H1 (cell line): Measurements from ENCODE around the gene S100PBP. TPM values are rescaled to one million over a fixed set of nuclear protein-coding genes. Genes with fewer than 3 reads are reported as not detected.

Experiments
- CTCF ChIA-PET: fragments of 300-600 bp; sonication (Branson Sonifier 250); formaldehyde crosslinking; loops from one replicate; lab custom pipeline; 2021; ENCODE audit not compliant: partially characterized antibody; lab: Charles Lee
- POLR2A ChIA-PET: fragments of 300-600 bp; sonication (Branson Sonifier 250); formaldehyde crosslinking; loops from one replicate; lab custom pipeline; 2021; ENCODE audit warnings: inconsistent platforms; ENCODE audit not compliant: partially characterized antibody; lab: Charles Lee
- DNase-seq, 2 experiments: peaks; one replicate each; pipeline versions ENCODE4 v3.0.0 to v3.0.0-alpha.2; 2010 to 2022; ENCODE audit warnings: low spot score in 2 of 2, low read depth in 1 of 2, mixed read lengths in 1 of 2
- FAIRE-seq: peaks from 2 replicates; lab custom pipeline; 2011; peaks lifted over from hg19 to GRCh38; lab: Jason Lieb, UNC
- H2AFZ ChIP-seq: 2 replicates; pipeline ENCODE4 v1.8.1; 2012; ENCODE audit warnings: low read length, inconsistent platforms
- H2AK5ac ChIP-seq: 2 replicates; pipeline ENCODE4 v1.6.1; 2013; ENCODE audit warnings: low read depth, low read length
- H2BK120ac ChIP-seq: replicated peaks from 2 replicates; pipeline ENCODE3; 2013; ENCODE audit warnings: low read depth, low read length, inconsistent platforms
- H2BK12ac ChIP-seq: 2 replicates; pipeline ENCODE4 v1.6.1; 2013; ENCODE audit warnings: low read depth, low read length
- H2BK15ac ChIP-seq: 2 replicates; pipeline ENCODE4 v1.6.1; 2013; ENCODE audit warnings: low read length
- H2BK20ac ChIP-seq: 2 replicates; pipeline ENCODE4 v1.6.1; 2013; ENCODE audit warnings: low read length
- H2BK5ac ChIP-seq: 2 replicates; pipeline ENCODE4 v1.6.1; 2013; ENCODE audit warnings: low read depth, low read length
- H3K14ac ChIP-seq: 2 replicates; pipeline ENCODE4 v1.6.1; 2013; ENCODE audit warnings: inconsistent platforms; ENCODE audit not compliant: insufficient read length
- H3K18ac ChIP-seq: 2 replicates; pipeline ENCODE4 v1.6.1; 2013; ENCODE audit warnings: low read length; ENCODE audit errors: extremely low read depth
- H3K23ac ChIP-seq: 2 replicates; pipeline ENCODE4 v1.6.1; 2013; ENCODE audit warnings: inconsistent platforms; ENCODE audit not compliant: insufficient read length
- H3K23me2 ChIP-seq: 2 replicates; pipeline ENCODE4 v1.6.1; 2013; ENCODE audit warnings: low read depth, low read length
- H3K27ac ChIP-seq: 2 replicates; pipeline ENCODE4 v1.6.1; 2011; ENCODE audit warnings: low read depth, low read length, inconsistent platforms
- H3K27me3 ChIP-seq, 4 experiments: replicated peaks in 1 of 4; 1 replicate in 1 of 4; 2 replicates in 3 of 4; pipeline versions ENCODE4 v1.6.1 to v1.8.1; 2011 to 2013; ENCODE audit warnings: low read length in 3 of 4, mild to moderate bottlenecking in 3 of 4, inconsistent platforms in 2 of 4, mixed read lengths in 2 of 4, moderate library complexity in 1 of 4; ENCODE audit not compliant: control insufficient read depth in 3 of 4, insufficient read depth in 3 of 4; ENCODE audit errors: extremely low read depth in 1 of 4
- H3K36me3 ChIP-seq, 4 experiments: 2 replicates each; pipeline versions ENCODE4 v1.6.1 to v1.8.1; 2011 to 2013; ENCODE audit warnings: mild to moderate bottlenecking in 4 of 4, low read length in 3 of 4, moderate library complexity in 2 of 4, control low read depth in 1 of 4, inconsistent platforms in 1 of 4; ENCODE audit not compliant: insufficient read depth in 4 of 4, control insufficient read depth in 2 of 4
- H3K4ac ChIP-seq: replicated peaks from 2 replicates; pipeline ENCODE3; 2013; ENCODE audit warnings: low read length, low read depth, mixed read lengths, inconsistent platforms; ENCODE audit not compliant: insufficient read length
- H3K4me1 ChIP-seq, 4 experiments: replicated peaks in 1 of 4; 1 replicate in 1 of 4; 2 replicates in 3 of 4; pipeline versions ENCODE4 v1.6.1 to v1.8.1; 2011 to 2013; ENCODE audit warnings: low read length in 3 of 4, inconsistent platforms in 2 of 4, mixed read lengths in 1 of 4; ENCODE audit not compliant: insufficient read depth in 4 of 4, control insufficient read depth in 3 of 4
- H3K4me2 ChIP-seq, 2 experiments: 2 replicates each; pipeline versions ENCODE4 v1.6.1 to v1.8.1; 2011 to 2013; ENCODE audit warnings: low read depth in 2 of 2, low read length in 2 of 2, control low read depth in 1 of 2, inconsistent platforms in 1 of 2, mild to moderate bottlenecking in 1 of 2; ENCODE audit not compliant: insufficient read depth in 1 of 2
- H3K4me3 ChIP-seq, 4 experiments: fragments of 200-600, 300-600 bp in 1 of 4; sonication (generic), shearing (Covaris generic), sonication (Bioruptor Twin) in 1 of 4; 2 replicates each; pipeline versions ENCODE4 v1.5.1 to v1.8.1; 2011 to 2016; ENCODE audit warnings: low read length in 4 of 4, low read depth in 3 of 4, control low read depth in 2 of 4, inconsistent platforms in 2 of 4, mild to moderate bottlenecking in 2 of 4, mixed read lengths in 1 of 4, moderate library complexity in 1 of 4; ENCODE audit not compliant: insufficient read depth in 2 of 4; ENCODE audit errors: extremely low read depth in 1 of 4
- H3K56ac ChIP-seq: replicated peaks from 2 replicates; pipeline ENCODE3; 2013; ENCODE audit warnings: low read depth, mild to moderate bottlenecking, mixed read lengths, low read length, inconsistent platforms; ENCODE audit not compliant: insufficient read length
- H3K79me1 ChIP-seq: 2 replicates; pipeline ENCODE4 v1.6.1; 2013; ENCODE audit warnings: low read depth, low read length, control low read depth
- H3K79me2 ChIP-seq, 2 experiments: 2 replicates each; pipeline versions ENCODE4 v1.6.1 to v1.8.1; 2012 to 2013; ENCODE audit warnings: low read length in 2 of 2, mild to moderate bottlenecking in 2 of 2, inconsistent platforms in 1 of 2; ENCODE audit not compliant: insufficient read depth in 2 of 2, control insufficient read depth in 1 of 2
- H3K9ac ChIP-seq, 4 experiments: replicated peaks in 1 of 4; 1 replicate in 1 of 4; 2 replicates in 3 of 4; pipeline versions ENCODE4 v1.6.1 to v1.8.1; 2011 to 2013; ENCODE audit warnings: low read depth in 3 of 4, low read length in 3 of 4, control low read depth in 2 of 4, mild to moderate bottlenecking in 2 of 4, moderate library complexity in 2 of 4, inconsistent platforms in 1 of 4; ENCODE audit errors: extremely low read depth in 1 of 4
- H3K9me3 ChIP-seq, 2 experiments: 2 replicates each; pipeline versions ENCODE4 v1.6.1 to v1.8.1; 2012 to 2013; ENCODE audit warnings: mild to moderate bottlenecking in 2 of 2, moderate library complexity in 2 of 2, control low read depth in 1 of 2, inconsistent platforms in 1 of 2, low read depth in 1 of 2, low read length in 1 of 2, mixed read lengths in 1 of 2; ENCODE audit not compliant: insufficient read depth in 2 of 2
- H4K20me1 ChIP-seq, 2 experiments: replicated peaks in 1 of 2; 2 replicates each; pipeline versions ENCODE3 to v1.8.1; 2011 to 2013; ENCODE audit warnings: inconsistent platforms in 2 of 2, low read length in 2 of 2, mild to moderate bottlenecking in 1 of 2; ENCODE audit not compliant: insufficient read depth in 2 of 2, control insufficient read depth in 1 of 2
- H4K5ac ChIP-seq: 2 replicates; pipeline ENCODE4 v1.6.1; 2013; ENCODE audit warnings: low read length, low read depth, mixed read lengths, inconsistent platforms; ENCODE audit not compliant: insufficient read length
- H4K8ac ChIP-seq: 2 replicates; pipeline ENCODE4 v1.8.0; 2013; ENCODE audit warnings: mild to moderate bottlenecking, moderate library complexity, low read length, inconsistent platforms; ENCODE audit not compliant: insufficient read depth; ENCODE audit errors: extremely low read depth
- H4K91ac ChIP-seq: replicated peaks from 2 replicates; pipeline ENCODE3; 2013; ENCODE audit warnings: low read length, mixed read lengths, inconsistent platforms; ENCODE audit not compliant: insufficient read length
- BACH1 ChIP-seq: IDR thresholded peaks from 2 replicates; pipeline ENCODE4 v1.6.1; 2012; ENCODE audit warnings: low read length, improper control_type of control experiment
- BCL11A ChIP-seq, 2 experiments: IDR thresholded peaks; one replicate each; pipeline ENCODE4 v1.6.1; 2011; ENCODE audit warnings: low read depth in 2 of 2, low read length in 2 of 2, mild to moderate bottlenecking in 2 of 2
- CHD2 ChIP-seq: IDR thresholded peaks from 2 replicates; pipeline ENCODE4 v1.6.1; 2012; ENCODE audit warnings: low read length, improper control_type of control experiment
- GTF2F1 ChIP-seq: IDR thresholded peaks from 2 replicates; pipeline ENCODE4 v1.6.1; 2012; ENCODE audit warnings: low read depth, low read length, improper control_type of control experiment, borderline replicate concordance
- MAX ChIP-seq: IDR thresholded peaks from 2 replicates; pipeline ENCODE4 v1.6.1; 2012; ENCODE audit warnings: inconsistent platforms
- RAD21 ChIP-seq, 2 experiments: IDR thresholded peaks in 1 of 2; conservative IDR thresholded peaks in 1 of 2; 2 replicates each; pipeline ENCODE4 v1.6.1; 2011; ENCODE audit warnings: low read depth in 2 of 2, low read length in 2 of 2, improper control_type of control experiment in 1 of 2, inconsistent platforms in 1 of 2, mild to moderate bottlenecking in 1 of 2, moderate library complexity in 1 of 2
- SRF ChIP-seq: IDR thresholded peaks from 2 replicates; pipeline ENCODE4 v1.6.1; 2011; ENCODE audit warnings: mild to moderate bottlenecking, low read depth, low read length, moderate library complexity
- TCF12 ChIP-seq: IDR thresholded peaks from 2 replicates; pipeline ENCODE4 v1.6.1; 2011; ENCODE audit warnings: low read depth, mild to moderate bottlenecking, low read length
- USF2 ChIP-seq: IDR thresholded peaks from 2 replicates; pipeline ENCODE4 v1.6.1; 2011; ENCODE audit warnings: low read length, improper control_type of control experiment
- WGBS, 2 experiments: shearing (Covaris generic) in 1 of 2; methylation state at CpG; one replicate each; pipeline versions ENCODE4 v1.1.6 to v1.1.7; 2013 to 2015; ENCODE audit warnings: low lambda C conversion rate in 2 of 2, mixed read lengths in 2 of 2, inconsistent platforms in 1 of 2, low coverage in 1 of 2, missing lambda C conversion rate in 1 of 2; ENCODE audit not compliant: insufficient replicate concordance in 2 of 2, insufficient coverage in 1 of 2, insufficient read length in 1 of 2; ENCODE audit errors: extremely low coverage in 1 of 2, missing lambda C conversion rate in 1 of 2; 5-methylcytosine and 5-hydroxymethylcytosine counted together
- polyA plus RNA-seq, 7 experiments: library from polyadenylated mRNA; depleted of rRNA in 3 of 7; stranded (reverse) in 5 of 7; unstranded in 2 of 7; fragments of >200 nt in 5 of 7; fragments of 200-250 nt in 2 of 7; gene quantifications; 1 replicate in 5 of 7; 2 replicates in 1 of 7; 4 replicates in 1 of 7; pipeline versions ENCODE4 v1.2.1 to v1.2.3, GENCODE V29; 2011 to 2013; ENCODE audit warnings: missing spikeins in 2 of 7, mixed read lengths in 2 of 7
- total RNA-seq: library from RNA; stranded (reverse); fragmentation: NEBNext Ultra II Directional; extraction: Animal tissue kit (Norgen Biotek cat#: 25700); gene quantifications from 2 replicates; pipeline ENCODE4 v1.2.1, GENCODE V29; 2021

S100PBP gene
- total and polyA plus RNA-seq, 2 of the 8 experiments (the other 6 are each of a cell fraction or from before 2014, with no cell fraction given) = 43.8 to 68.3 TPM

- Histone ChIP-seq H3K56ac (no peak overlapping the region), H3K4me1 (peaks cover 0 to 15% (median 7%) of the 10 kb centered on the region in 4 experiments; a peak in 5 of 7 replicates), H3K36me3 (no peaks in the 10 kb centered on the region), H2BK15ac (peak overlapping the region; percentile 92; the same call in 1 of the 2 replicates), H2BK5ac (peak overlapping the region; percentile 73), H2AFZ (peak overlapping the region; percentile 64; the same call in 1 of the 2 replicates), H3K4me3 (peak overlapping the region; percentile 48 to 87 (median 66)), H3K23me2 (peaks cover 2% of the 10 kb centered on the region; the same call in 1 of the 2 replicates), H2BK12ac (no peak overlapping the region; the same call in 1 of the 2 replicates), H3K27me3 (peaks cover 2 to 29% (median 17%) of the 10 kb centered on the region in 4 experiments), H3K23ac (no peak overlapping the region), H2AK5ac (no peak overlapping the region), H4K91ac (peak overlapping the region; percentile 93), H2BK120ac (no peak overlapping the region), H3K79me2 (no peaks in the 10 kb centered on the region), H4K20me1 (peaks cover 0 to 6% of the 10 kb centered on the region in 2 experiments), H3K14ac (no peak overlapping the region), H3K27ac (no peak overlapping the region; the same call in 1 of the 2 replicates), H3K4me2 (peak overlapping the region; percentile 67 to 82), H4K5ac (peak overlapping the region; percentile 31), H3K18ac (peak overlapping the region; percentile 95), H2BK20ac (no peak overlapping the region), H3K9ac (peak overlapping the region in 3 of 4 experiments; percentile 2 to 36 (median 20); a peak in 2 of 7 replicates), H3K9me3 (peaks cover 0 to 6% of the 10 kb centered on the region in 2 experiments; a peak in 1 of 4 replicates), H3K79me1 (no peaks in the 10 kb centered on the region), H3K4ac (no peak overlapping the region), H4K8ac (peak overlapping the region; percentile 51)
- ChIA-PET CTCF (interaction anchor here (0.8 to 16.6 kb wide), 25 partner anchors 9 to 254 kb away, joined by 3 to 382 read pairs (median 4); partner anchors contain the start of genes FNDC5, HPCA, S100PBP and YARS1), POLR2A (interaction anchor here (0.5 to 1.4 kb wide), 7 partner anchors 12 to 980 kb away, joined by 3 to 4 read pairs (median 3); partner anchors contain the start of genes RNF19B, S100PBP and YARS1)
- FAIRE-seq (no peak), DNase-seq (peak in 1 of 2 experiments; percentile 83)
- WGBS, 2 experiments = 1% methylated on average over 21 of the region's 58 CpGs; no CpG with 5 or more reads in 1 of the 2 experiments
- no peak for TF ChIP-seq TCF12
- no peak for TF ChIP-seq BCL11A (IDR thresholded peaks at IDR 0.05; ENCODE audit: low read depth in 2 of 2, low read length in 2 of 2)
- no peak for TF ChIP-seq MAX
- TF ChIP-seq BACH1 = no peak
- TF ChIP-seq GTF2F1 = no peak
- TF ChIP-seq CHD2 = no peak
- no peak for TF ChIP-seq RAD21 (IDR thresholded peaks at IDR 0.05 in 1 of 2, conservative IDR thresholded peaks at IDR 0.05 in 1 of 2; ENCODE audit: low read depth in 2 of 2, low read length in 2 of 2)
- TF ChIP-seq SRF = no peak
- TF ChIP-seq USF2 = no peak
Observed at GRCh38 chr1:32893198-32894018, 76.0 kb downstream of the S100PBP start.
